Pancreas (tissue), 10 donors: ENCODE measurements around the gene BTBD18. TPM values are rescaled to one million over a fixed set of nuclear protein-coding genes. Genes with fewer than 3 reads are reported as not detected.

Experiments
- ATAC-seq, 4 donors: fragments of 200-7000 bp; cut with Tn5 transposase; one replicate each; pipeline versions ENCODE4 v1.8.0 to v1.9.1; 2020; ENCODE audit warnings: mild to moderate bottlenecking in 4 of 4, moderate library complexity in 4 of 4
- DNase-seq, 6 donors: peaks; one replicate each; pipeline ENCODE4 v3.0.0-alpha.2; 2020
- FAIRE-seq: peaks from 2 replicates; lab custom pipeline; 2012; peaks lifted over from hg19 to GRCh38; lab: Jason Lieb, UNC
- H3K27ac ChIP-seq, 4 donors: fragments of 200-600 bp; sonication (generic); 1 replicate in 3 of 4; 2 replicates in 1 of 4; pipeline versions ENCODE4 v1.5.0 to v1.8.0; 2020
- H3K27me3 ChIP-seq, 4 donors: fragments of 200-600 bp; one replicate each; pipeline ENCODE4 v1.8.0; 2021
- H3K36me3 ChIP-seq, 3 donors: fragments of 200-600 bp; sonication (generic) in 1 of 3; one replicate each; pipeline versions ENCODE4 v1.5.0 to v1.8.0; 2020 to 2021
- H3K4me1 ChIP-seq, 3 donors: fragments of 200-600 bp; one replicate each; pipeline ENCODE4 v1.8.0; 2021
- H3K4me3 ChIP-seq, 4 donors: fragments of 200-600 bp; sonication (generic) in 2 of 4; one replicate each; pipeline versions ENCODE4 v1.5.0 to v1.8.0; 2020 to 2021
- H3K9me3 ChIP-seq, 4 donors: fragments of 200-600 bp; one replicate each; pipeline ENCODE4 v1.8.0; 2021
- CTCF ChIP-seq, 4 donors: fragments of 200-600 bp; sonication (generic) in 3 of 4; IDR thresholded peaks; one replicate each; pipeline versions ENCODE4 v1.5.0 to v1.8.0; 2021; ENCODE audit warnings: antibody characterized with exemption in 4 of 4
- WGBS, 2 donors: extraction: QIAGEN DNeasy Blood & Tissue Kit; methylation state at CpG; one replicate each; pipeline ENCODE4 v1.1.7; 2013; 5-methylcytosine and 5-hydroxymethylcytosine counted together
- intact Hi-C, 3 donors: fragments of 100-400 bp; cut with DNase I; formaldehyde crosslinking; loops; one replicate each; pipeline versions ENCODE4 v1.11.1 to v1.14.2; 2022
- polyA plus RNA-seq, 2 donors: library from polyadenylated mRNA; stranded (reverse); fragments of 200-250 nt; gene quantifications; one replicate each; pipeline ENCODE4 v1.2.3, GENCODE V29; 2013
- total RNA-seq, 6 donors: library from RNA; stranded (reverse); fragmentation: NEBNext Ultra II Directional in 4 of 6; extraction: Animal tissue kit (Norgen Biotek cat#: 25700) in 4 of 6; gene quantifications; one replicate each; pipeline versions ENCODE4 v1.2.1 to v1.2.4, GENCODE V29; 2021 to 2023
- donor health status: healthy with polysubstance abuse.
- donor health status: DM: no; HTN: no; CAD: no; lungs with moderate emphysema.
- donor health status: DM: no; HTN: no; CAD: no.
- donor health status: control.
- donor health status: control.
- donor health status: Bipolar disorder and iron deficiency.
- donor health status: DM: yes; HTN: yes; CAD: no.
- donor health status: DM: no; HTN: no; CAD: no.
- donor health status: DM: no; HTN: no; CAD: no.
- donor health status: DM: yes; HTN: yes; CAD: no.

Gene BTBD18
- total and polyA plus RNA-seq, 8 donors, result 0.05 TPM; not detected in 7

- H3K27me3 ChIP-seq, result no peaks in the 10 kb centered on the region
- no peak overlapping the region for H3K4me3 ChIP-seq
- no peaks in the 10 kb centered on the region for H3K36me3 ChIP-seq
- peak overlapping the region in 2 of 4 donors; percentile 1 to 3 for H3K27ac ChIP-seq
- TF ChIP-seq CTCF (IDR thresholded peaks at IDR 0.05), result no peak
- ATAC-seq (no peak), FAIRE-seq (no peak), DNase-seq (no peak)
- intact Hi-C loops, result no loop called here
- H3K9me3 ChIP-seq, result no peaks in the 10 kb centered on the region
- H3K4me1 ChIP-seq, result peaks cover 31 to 58% (median 39%) of the 10 kb centered on the region in 3 donors
- 89 to 95% methylated on average over 3 of the region's 3 CpGs for WGBS, 2 donors
Observed at GRCh38 chr11:57771365-57771764, 19.7 kb upstream of the BTBD18 start.

- intact Hi-C loops, result no loop called here
- TF ChIP-seq CTCF (IDR thresholded peaks at IDR 0.05), result no peak
- Histone ChIP-seq H3K27me3 (no peaks in the 10 kb centered on the region), H3K9me3 (no peaks in the 10 kb centered on the region), H3K4me1 (peaks cover 30 to 53% (median 37%) of the 10 kb centered on the region in 3 donors), H3K27ac (peak overlapping the region in 2 of 4 donors; percentile 1 to 3), H3K36me3 (no peaks in the 10 kb centered on the region), H3K4me3 (no peak overlapping the region)
- FAIRE-seq (no peak), DNase-seq (no peak), ATAC-seq (peak; percentile 38 to 84 (median 70))
- 10 to 13% methylated on average over 1 of the region's 1 CpG for WGBS, 2 donors
Observed at GRCh38 chr11:57770793-57771192, 19.2 kb upstream of the BTBD18 start.

GRCh38 chr11:57764972-57765371, 13.4 kb upstream of the BTBD18 start:
- Histone ChIP-seq H3K36me3 (no peaks in the 10 kb centered on the region), H3K27me3 (no peaks in the 10 kb centered on the region), H3K4me1 (peaks cover 6 to 29% (median 16%) of the 10 kb centered on the region in 3 donors), H3K9me3 (no peaks in the 10 kb centered on the region), H3K4me3 (peak overlapping the region in 3 of 4 donors; percentile 5 to 57 (median 55)), H3K27ac (peak overlapping the region in 2 of 4 donors; percentile 95)
- intact Hi-C loops, result loop anchor here in 2 of 3 donors (5.0 kb wide), 2 partner anchors 32 to 37 kb away; no protein-coding TSS in a partner anchor
- 6 to 12% methylated on average over 2 of the region's 2 CpGs for WGBS, 2 donors
- ATAC-seq, result no peak
- no peak for DNase-seq
- TF ChIP-seq CTCF (IDR thresholded peaks at IDR 0.05), result no peak
- FAIRE-seq, result no peak

GRCh38 chr11:57764566-57764965, 12.9 kb upstream of the BTBD18 start:
- WGBS, 2 donors, result 0 to 5% methylated on average over 2 of the region's 2 CpGs
- DNase-seq (no peak), FAIRE-seq (no peak), ATAC-seq (no peak)
- Histone ChIP-seq H3K9me3 (no peaks in the 10 kb centered on the region), H3K4me3 (peak overlapping the region in 3 of 4 donors; percentile 5 to 57 (median 55)), H3K27me3 (no peaks in the 10 kb centered on the region), H3K4me1 (peaks cover 6 to 25% (median 16%) of the 10 kb centered on the region in 3 donors), H3K27ac (peak overlapping the region in 2 of 4 donors; percentile 95), H3K36me3 (no peaks in the 10 kb centered on the region)
- intact Hi-C loops, result loop anchor here in 2 of 3 donors (5.0 kb wide), 2 partner anchors 33 to 38 kb away; no protein-coding TSS in a partner anchor
- no peak for TF ChIP-seq CTCF (IDR thresholded peaks at IDR 0.05)

- intact Hi-C loops, result loop anchor here in 2 of 3 donors (5.0 kb wide), 2 partner anchors 33 to 38 kb away; no protein-coding TSS in a partner anchor
- Histone ChIP-seq H3K9me3 (no peaks in the 10 kb centered on the region), H3K36me3 (no peaks in the 10 kb centered on the region), H3K4me1 (peaks cover 6 to 19% (median 16%) of the 10 kb centered on the region in 3 donors), H3K27me3 (no peaks in the 10 kb centered on the region), H3K4me3 (peak overlapping the region; percentile 39 to 57 (median 51)), H3K27ac (peak overlapping the region in 2 of 4 donors; percentile 95)
- TF ChIP-seq CTCF (IDR thresholded peaks at IDR 0.05), result no peak
- 4 to 10% methylated on average over 4 of the region's 4 CpGs for WGBS, 2 donors
- FAIRE-seq (no peak), ATAC-seq (no peak), DNase-seq (no peak)
Observed at GRCh38 chr11:57764021-57764420, 12.4 kb upstream of the BTBD18 start.
